Endothelial cell of umbilical vein (primary cell): ENCODE measurements around the gene ATG101. TPM values are rescaled to one million over a fixed set of nuclear protein-coding genes. Genes with fewer than 3 reads are reported as not detected.

Experiments used
- BruUV-seq: library from RNA; stranded (reverse); fragments of 400-500 nt; replicated peaks from 2 replicates; lab custom pipeline; 2021; lab: Mats Ljungman, UMichigan
- CTCF ChIA-PET: fragments of 300-600, 350-600 bp; sonication (Branson Sonifier 250); formaldehyde crosslinking; loops from one replicate; lab custom pipeline; 2021; ENCODE audit warnings: antibody characterized with exemption, inconsistent platforms; lab: Charles Lee
- POLR2A ChIA-PET: fragments of 300-600, 350-600 bp; sonication (Branson Sonifier 250); formaldehyde crosslinking; loops from one replicate; lab custom pipeline; 2021; ENCODE audit warnings: antibody characterized with exemption, inconsistent platforms; lab: Charles Lee
- DNase-seq: peaks from one replicate; pipeline ENCODE4 v3.0.0-alpha.2; 2011; ENCODE audit warnings: low read depth, low spot score
- FAIRE-seq: peaks from 2 replicates; lab custom pipeline; 2011; peaks lifted over from hg19 to GRCh38; lab: Jason Lieb, UNC
- H2AFZ ChIP-seq: 2 replicates; pipeline ENCODE4 v1.6.0; 2012; ENCODE audit warnings: low read depth, low read length, control low read depth, inconsistent platforms
- H3K27ac ChIP-seq: 2 replicates; pipeline ENCODE4 v1.5.1; 2011; ENCODE audit warnings: low read depth, mild to moderate bottlenecking, control low read depth, low read length, moderate library complexity; ENCODE audit not compliant: insufficient read depth
- H3K27me3 ChIP-seq, 2 experiments: 2 replicates each; pipeline versions ENCODE4 v1.6.0 to v1.6.1; 2011; ENCODE audit warnings: low read length in 2 of 2, mixed read lengths in 1 of 2; ENCODE audit not compliant: control insufficient read depth in 2 of 2, insufficient read depth in 2 of 2
- H3K36me3 ChIP-seq, 2 experiments: 2 replicates in 1 of 2; 3 replicates in 1 of 2; pipeline ENCODE4 v1.5.1; 2011; ENCODE audit warnings: low read length in 2 of 2, mild to moderate bottlenecking in 1 of 2, moderate library complexity in 1 of 2; ENCODE audit not compliant: control insufficient read depth in 2 of 2, insufficient read depth in 2 of 2; ENCODE audit errors: extremely low read depth in 1 of 2
- H3K4me1 ChIP-seq: 3 replicates; pipeline ENCODE4 v1.5.1; 2011; ENCODE audit warnings: mild to moderate bottlenecking, low read length; ENCODE audit not compliant: control insufficient read depth, insufficient read depth; ENCODE audit errors: extremely low read depth
- H3K4me2 ChIP-seq: 2 replicates; pipeline ENCODE4 v1.6.1; 2011; ENCODE audit warnings: low read length, control low read depth, mixed read lengths; ENCODE audit not compliant: insufficient read depth
- H3K4me3 ChIP-seq, 3 experiments: fragments of 200-600 bp in 1 of 3; sonication (generic), shearing (Covaris generic) in 1 of 3; replicated peaks in 1 of 3; 2 replicates each; pipeline ENCODE4 v1.5.1; 2011 to 2016; ENCODE audit warnings: control low read depth in 3 of 3, low read length in 3 of 3, mild to moderate bottlenecking in 2 of 3, inconsistent platforms in 1 of 3, low read depth in 1 of 3, moderate library complexity in 1 of 3; ENCODE audit not compliant: insufficient read depth in 1 of 3
- H3K79me2 ChIP-seq: 2 replicates; pipeline ENCODE4 v1.6.0; 2012; ENCODE audit warnings: low read length, inconsistent platforms; ENCODE audit not compliant: control insufficient read depth, insufficient read depth
- H3K9ac ChIP-seq: replicated peaks from 2 replicates; pipeline ENCODE3; 2011; ENCODE audit warnings: low read length, control low read depth; ENCODE audit not compliant: insufficient read depth; ENCODE audit errors: extremely low read depth
- H3K9me1 ChIP-seq: replicated peaks from 3 replicates; pipeline ENCODE4 v1.6.0; 2011; ENCODE audit warnings: mild to moderate bottlenecking, low read length; ENCODE audit not compliant: control insufficient read depth, insufficient read depth; ENCODE audit errors: extremely low read depth
- H3K9me3 ChIP-seq: replicated peaks from 2 replicates; pipeline ENCODE4 v1.5.1; 2012; ENCODE audit warnings: low read length, inconsistent platforms; ENCODE audit not compliant: control insufficient read depth, insufficient read depth
- H4K20me1 ChIP-seq: replicated peaks from 2 replicates; pipeline ENCODE3; 2011; ENCODE audit warnings: mild to moderate bottlenecking, low read length; ENCODE audit not compliant: control insufficient read depth, insufficient read depth; ENCODE audit errors: extremely low read depth
- EZH2 ChIP-seq: IDR thresholded peaks from 2 replicates; pipeline ENCODE4 v1.6.1; 2012; ENCODE audit warnings: borderline replicate concordance, low read depth, mild to moderate bottlenecking, moderate library complexity, low read length, inconsistent platforms; ENCODE audit not compliant: severe bottlenecking
- FOS ChIP-seq: IDR thresholded peaks from 2 replicates; pipeline ENCODE4 v1.6.1; 2011; ENCODE audit warnings: mild to moderate bottlenecking, low read length, moderate library complexity, borderline replicate concordance; ENCODE audit not compliant: insufficient read depth
- GATA2 ChIP-seq: IDR thresholded peaks from 2 replicates; pipeline ENCODE4 v1.7.0; 2011; ENCODE audit warnings: low read depth, mild to moderate bottlenecking, moderate library complexity, mixed read lengths, low read length; ENCODE audit not compliant: insufficient read length, insufficient read depth
- JUN ChIP-seq: IDR thresholded peaks from 2 replicates; pipeline ENCODE4 v1.6.1; 2011; ENCODE audit warnings: borderline replicate concordance, low read depth; ENCODE audit not compliant: insufficient read length, insufficient read depth
- MYC ChIP-seq: IDR thresholded peaks from one replicate; pipeline ENCODE4 v1.6.1; 2011; ENCODE audit warnings: mild to moderate bottlenecking, low read depth, low read length
- POLR2A ChIP-seq: IDR thresholded peaks from 2 replicates; pipeline ENCODE4 v1.6.1; 2012; ENCODE audit warnings: low read depth, mild to moderate bottlenecking, control low read depth, low read length
- POLR2AphosphoS5 ChIP-seq: IDR thresholded peaks from 2 replicates; pipeline ENCODE4 v1.6.1; 2012; ENCODE audit warnings: low read depth, mild to moderate bottlenecking, control low read depth, low read length, moderate library complexity; ENCODE audit not compliant: insufficient read depth
- dilution Hi-C: fragments of 300-500 bp; cut with MboI; formaldehyde crosslinking; loops from one replicate; pipeline ENCODE4 v1.15.0; 2019; ENCODE audit warnings: low sequenced_read_pairs; ENCODE audit not compliant: extremely low pct_ligation_motif_present
- intact Hi-C: fragments of 100-400 bp; cut with micrococcal nuclease; formaldehyde crosslinking; loops from one replicate; pipeline ENCODE4 v1.10.0; 2022
- polyA plus RNA-seq, 4 experiments: library from polyadenylated mRNA; depleted of rRNA in 3 of 4; stranded (reverse) in 3 of 4; unstranded in 1 of 4; fragments of >200 nt; gene quantifications; 2 replicates each; pipeline versions ENCODE4 v1.2.1 to v1.2.3, GENCODE V29; 2011 to 2012; ENCODE audit warnings: missing spikeins in 1 of 4
- total RNA-seq: library from RNA; stranded (reverse); gene quantifications from 2 replicates; pipeline ENCODE4 v1.2.3, GENCODE V29; 2021
- TF ChIP-seq, protein P1 (sequence below): IDR thresholded peaks from 2 replicates; pipeline ENCODE4 v1.6.1; 2011; ENCODE audit not compliant: insufficient read depth, insufficient read length

Gene ATG101
- total and polyA plus RNA-seq, 2 donors (not counting 3 experiments of a cell fraction or from before 2014, with no cell fraction given) = 41.6 to 78.4 TPM

GRCh38 chr12:52056801-52057637 is 12.8 kb upstream of the ATG101 start:
- H3K9ac ChIP-seq = no peak overlapping the region
- no peaks in the 10 kb centered on the region for H3K4me1 ChIP-seq
- no TSS peak for BruUV-seq
- ChIA-PET CTCF (interaction anchor here (0.6 to 1.1 kb wide), 3 partner anchors 11 to 67 kb away, joined by 3 to 5 read pairs (median 3); no protein-coding TSS in a partner anchor), POLR2A (no interaction called here)
- H3K79me2 ChIP-seq = no peaks in the 10 kb centered on the region
- no peak overlapping the region for H3K27ac ChIP-seq
- H3K27me3 ChIP-seq = no peaks in the 10 kb centered on the region
- no peaks in the 10 kb centered on the region for H3K36me3 ChIP-seq
- TF ChIP-seq JUN = no peak
- TF ChIP-seq, protein P1, sequence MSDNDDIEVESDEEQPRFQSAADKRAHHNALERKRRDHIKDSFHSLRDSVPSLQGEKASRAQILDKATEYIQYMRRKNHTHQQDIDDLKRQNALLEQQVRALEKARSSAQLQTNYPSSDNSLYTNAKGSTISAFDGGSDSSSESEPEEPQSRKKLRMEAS = no peak
- no peak for TF ChIP-seq GATA2
- TF ChIP-seq POLR2A = no peak
- no peak for TF ChIP-seq POLR2AphosphoS5
- no peak for TF ChIP-seq EZH2
- TF ChIP-seq FOS = no peak
- TF ChIP-seq MYC = no peak
- no peak overlapping the region for H3K4me3 ChIP-seq
- intact Hi-C loops (no loop called here), dilution Hi-C loops (no loop called here)
- no peaks in the 10 kb centered on the region for H3K9me3 ChIP-seq
- no peaks in the 10 kb centered on the region for H4K20me1 ChIP-seq
- no peak overlapping the region for H2AFZ ChIP-seq
- DNase-seq (no peak), FAIRE-seq (no peak)
- no peaks in the 10 kb centered on the region for H3K9me1 ChIP-seq
- no peak overlapping the region for H3K4me2 ChIP-seq
